Mesenchymal stem cell (in vitro differentiated cells and primary cell): ENCODE measurements around the gene BBX.

Experiments used
- DNase-seq: peaks from one replicate; pipeline ENCODE4 v3.0.0-alpha.2; 2013
- H2AFZ ChIP-seq: one replicate; pipeline ENCODE4 v1.6.1; 2013; ENCODE audit warnings: low read depth, mild to moderate bottlenecking, control low read depth, inconsistent platforms, low read length, moderate library complexity
- H2AK5ac ChIP-seq: 2 replicates; pipeline ENCODE4 v1.6.1; 2013; ENCODE audit warnings: low read length, moderate library complexity, mild to moderate bottlenecking, inconsistent platforms; ENCODE audit not compliant: severe bottlenecking
- H2BK120ac ChIP-seq: one replicate; pipeline ENCODE4 v1.6.1; 2013; ENCODE audit warnings: low read depth, mild to moderate bottlenecking, inconsistent platforms, low read length, moderate library complexity
- H2BK12ac ChIP-seq, 2 experiments: one replicate each; pipeline ENCODE4 v1.6.1; 2013; ENCODE audit warnings: inconsistent platforms in 2 of 2, low read length in 2 of 2, mild to moderate bottlenecking in 2 of 2, moderate library complexity in 2 of 2, control low read depth in 1 of 2
- H2BK15ac ChIP-seq: one replicate; pipeline ENCODE4 v1.6.1; 2013; ENCODE audit warnings: mild to moderate bottlenecking, low read depth, inconsistent platforms; ENCODE audit not compliant: poor library complexity, severe bottlenecking
- H2BK5ac ChIP-seq: 2 replicates; pipeline ENCODE4 v1.6.1; 2013; ENCODE audit warnings: low read depth, mild to moderate bottlenecking, low read length, control low read depth, inconsistent platforms; ENCODE audit not compliant: poor library complexity, severe bottlenecking
- H3K14ac ChIP-seq, 2 experiments: one replicate each; pipeline ENCODE4 v1.6.1; 2013; ENCODE audit warnings: inconsistent platforms in 2 of 2, low read length in 2 of 2, control low read depth in 1 of 2, mild to moderate bottlenecking in 1 of 2, moderate library complexity in 1 of 2
- H3K18ac ChIP-seq, 2 experiments: one replicate each; pipeline ENCODE4 v1.6.1; 2013; ENCODE audit warnings: inconsistent platforms in 2 of 2, low read length in 2 of 2, control low read depth in 1 of 2, low read depth in 1 of 2, mild to moderate bottlenecking in 1 of 2
- H3K23ac ChIP-seq, 2 experiments: one replicate each; pipeline ENCODE4 v1.6.1; 2013; ENCODE audit warnings: inconsistent platforms in 2 of 2, low read length in 2 of 2, mild to moderate bottlenecking in 2 of 2, moderate library complexity in 2 of 2, control low read depth in 1 of 2
- H3K27ac ChIP-seq: 2 replicates; pipeline ENCODE4 v1.5.1; 2013; ENCODE audit warnings: mild to moderate bottlenecking, moderate library complexity, low read length, control low read depth, inconsistent platforms; ENCODE audit not compliant: poor library complexity, severe bottlenecking
- H3K27me3 ChIP-seq, 2 experiments: 2 replicates each; pipeline versions ENCODE4 v1.6.1 to v1.7.0; 2013; ENCODE audit warnings: low read length in 2 of 2, mild to moderate bottlenecking in 2 of 2, moderate library complexity in 2 of 2, control low read depth in 1 of 2, inconsistent platforms in 1 of 2; ENCODE audit not compliant: control insufficient read depth in 1 of 2, insufficient read depth in 1 of 2
- H3K36me3 ChIP-seq, 2 experiments: 2 replicates each; pipeline versions ENCODE4 v1.6.1 to v1.7.0; 2013; ENCODE audit warnings: low read length in 2 of 2, control low read depth in 1 of 2, inconsistent platforms in 1 of 2, low read depth in 1 of 2, mild to moderate bottlenecking in 1 of 2; ENCODE audit not compliant: insufficient read depth in 2 of 2, control insufficient read depth in 1 of 2
- H3K4ac ChIP-seq, 2 experiments: one replicate each; pipeline ENCODE4 v1.6.1; 2013; ENCODE audit warnings: inconsistent platforms in 2 of 2, low read length in 2 of 2, mild to moderate bottlenecking in 2 of 2, moderate library complexity in 2 of 2, control low read depth in 1 of 2, low read depth in 1 of 2
- H3K4me1 ChIP-seq: 2 replicates; pipeline ENCODE4 v1.6.1; 2013; ENCODE audit warnings: low read depth, low read length, control low read depth; ENCODE audit not compliant: control insufficient read depth, insufficient read depth
- H3K4me2 ChIP-seq: 2 replicates; pipeline ENCODE4 v1.6.1; 2013; ENCODE audit warnings: low read length, mild to moderate bottlenecking, inconsistent platforms; ENCODE audit not compliant: poor library complexity, severe bottlenecking
- H3K4me3 ChIP-seq, 2 experiments: 2 replicates each; pipeline versions ENCODE4 v1.5.1 to v1.7.0; 2013; ENCODE audit warnings: low read length in 2 of 2, mild to moderate bottlenecking in 2 of 2, control low read depth in 1 of 2, low read depth in 1 of 2; ENCODE audit not compliant: insufficient read depth in 1 of 2
- H3K79me1 ChIP-seq: replicated peaks from 2 replicates; pipeline ENCODE4 v1.6.1; 2013; ENCODE audit warnings: mild to moderate bottlenecking, control low read depth, low read length, inconsistent platforms; ENCODE audit not compliant: poor library complexity, severe bottlenecking
- H3K9ac ChIP-seq: 2 replicates; pipeline ENCODE4 v1.7.0; 2013; ENCODE audit warnings: mild to moderate bottlenecking, low read length, moderate library complexity
- H3K9me3 ChIP-seq: 2 replicates; pipeline ENCODE4 v1.7.0; 2013; ENCODE audit warnings: mild to moderate bottlenecking, low read length; ENCODE audit not compliant: control insufficient read depth
- H4K8ac ChIP-seq: one replicate; pipeline ENCODE4 v1.6.1; 2013; ENCODE audit warnings: inconsistent platforms, mild to moderate bottlenecking, low read length, moderate library complexity
- H4K91ac ChIP-seq: one replicate; pipeline ENCODE4 v1.6.1; 2013; ENCODE audit warnings: mild to moderate bottlenecking, low read length, inconsistent platforms
- WGBS: methylation state at CpG from one replicate; pipeline ENCODE4 v1.1.7; 2013; ENCODE audit warnings: mixed read lengths; 5-methylcytosine and 5-hydroxymethylcytosine counted together

BBX gene

GRCh38 chr3:107806536-107806935 is 283.8 kb downstream of the BBX start:
- Histone ChIP-seq H2AK5ac (no peak overlapping the region), H3K27ac (no peak overlapping the region), H2BK5ac (no peak overlapping the region), H3K9ac (no peak overlapping the region), H3K4me3 (no peak overlapping the region), H3K14ac (no peak overlapping the region), H2BK12ac (no peak overlapping the region), H2AFZ (no peak overlapping the region), H3K36me3 (peaks cover 10 to 56% of the 10 kb centered on the region in 2 experiments), H4K91ac (no peak overlapping the region), H4K8ac (no peak overlapping the region), H2BK120ac (no peak overlapping the region), H3K4ac (no peak overlapping the region), H3K23ac (no peak overlapping the region), H3K4me2 (no peak overlapping the region), H3K79me1 (no peaks in the 10 kb centered on the region), H3K4me1 (peaks cover 6% of the 10 kb centered on the region), H3K9me3 (no peaks in the 10 kb centered on the region), H2BK15ac (no peak overlapping the region), H3K27me3 (no peaks in the 10 kb centered on the region), H3K18ac (no peak overlapping the region)
- WGBS, result 100% methylated on average over 1 of the region's 3 CpGs
- DNase-seq, result no peak

- H3K23ac ChIP-seq, result no peak overlapping the region
- no peak overlapping the region for H2AFZ ChIP-seq
- no peak overlapping the region for H3K9ac ChIP-seq
- no peak overlapping the region for H2BK5ac ChIP-seq
- 82% methylated on average over 7 of the region's 8 CpGs for WGBS
- H4K91ac ChIP-seq, result no peak overlapping the region
- no peak for DNase-seq
- peak overlapping the region; percentile 76 for H3K27ac ChIP-seq
- H2BK12ac ChIP-seq, result no peak overlapping the region
- H3K4me1 ChIP-seq, result peaks cover 10% of the 10 kb centered on the region
- H3K9me3 ChIP-seq, result no peaks in the 10 kb centered on the region
- no peaks in the 10 kb centered on the region for H3K79me1 ChIP-seq
- no peak overlapping the region for H3K4ac ChIP-seq
- no peak overlapping the region for H2BK15ac ChIP-seq
- no peak overlapping the region for H3K4me3 ChIP-seq
- H3K27me3 ChIP-seq, result no peaks in the 10 kb centered on the region
- peak overlapping the region in 1 of 2 experiments; percentile 34 for H3K18ac ChIP-seq
- peaks cover under 1 to 21% of the 10 kb centered on the region in 2 experiments for H3K36me3 ChIP-seq
- peak overlapping the region; percentile 39 for H3K4me2 ChIP-seq
- no peak overlapping the region for H4K8ac ChIP-seq
- H2BK120ac ChIP-seq, result no peak overlapping the region
- peak overlapping the region; percentile 26 for H2AK5ac ChIP-seq
- H3K14ac ChIP-seq, result peak overlapping the region in 1 of 2 experiments; percentile 53
Observed at GRCh38 chr3:107810171-107811071, 287.7 kb downstream of the BBX start.

GRCh38 chr3:107813026-107813425 is 290.3 kb downstream of the BBX start:
- Histone ChIP-seq H3K36me3 (peaks cover 0 to 5% of the 10 kb centered on the region in 2 experiments), H2AFZ (no peak overlapping the region), H2BK15ac (no peak overlapping the region), H3K23ac (no peak overlapping the region), H2BK120ac (no peak overlapping the region), H3K4me2 (no peak overlapping the region), H3K14ac (no peak overlapping the region), H2BK12ac (no peak overlapping the region), H2AK5ac (no peak overlapping the region), H3K9ac (peak overlapping the region; percentile 32), H3K27me3 (no peaks in the 10 kb centered on the region), H3K18ac (no peak overlapping the region), H3K27ac (no peak overlapping the region), H3K4me1 (peaks cover 19% of the 10 kb centered on the region), H4K8ac (no peak overlapping the region), H3K79me1 (no peaks in the 10 kb centered on the region), H3K9me3 (no peaks in the 10 kb centered on the region), H2BK5ac (no peak overlapping the region), H4K91ac (no peak overlapping the region), H3K4ac (no peak overlapping the region), H3K4me3 (peak overlapping the region in 1 of 2 experiments; percentile 36)
- WGBS, result 87% methylated on average over 1 of the region's 1 CpG
- no peak for DNase-seq

- Histone ChIP-seq H2BK12ac (no peak overlapping the region), H3K4me1 (peaks cover 14% of the 10 kb centered on the region), H2BK5ac (no peak overlapping the region), H2BK15ac (no peak overlapping the region), H4K8ac (no peak overlapping the region), H3K23ac (no peak overlapping the region), H3K36me3 (no peaks in the 10 kb centered on the region), H3K4ac (no peak overlapping the region), H3K79me1 (no peaks in the 10 kb centered on the region), H3K18ac (no peak overlapping the region), H2AK5ac (no peak overlapping the region), H3K27ac (peak overlapping the region; percentile 39), H4K91ac (no peak overlapping the region), H2AFZ (no peak overlapping the region), H2BK120ac (no peak overlapping the region), H3K9ac (no peak overlapping the region), H3K4me2 (peak overlapping the region; percentile 3), H3K9me3 (no peaks in the 10 kb centered on the region), H3K14ac (no peak overlapping the region), H3K27me3 (no peaks in the 10 kb centered on the region), H3K4me3 (no peak overlapping the region)
- DNase-seq, result no peak
- 90% methylated on average over 6 of the region's 6 CpGs for WGBS
Observed at GRCh38 chr3:107816107-107816506, 293.3 kb downstream of the BBX start.
